ENCODE measurements around the gene JAGN1.

GRCh38 chr3:9897408-9898372 lies 7.3 kb downstream of the JAGN1 start:
- TF ChIP-seq CTCF (IDR thresholded peaks at IDR 0.05) (no peak), POLR2A (IDR thresholded peaks at IDR 0.05) (no peak)
